ENCODE data around the gene CLEC1B. TPM values are rescaled to one million over a fixed set of nuclear protein-coding genes. Genes with fewer than 3 reads are reported as not detected.
"Not testable (repeated sequence)": the region's sequence is repeated elsewhere in the genome, so short reads cannot be mapped to it uniquely, and the experiment has no call there.

Gene CLEC1B
- total and polyA plus RNA-seq, 4 donors = 0.57 to 2.2 (median 1.5) TPM; not detected in 1

DNA sequence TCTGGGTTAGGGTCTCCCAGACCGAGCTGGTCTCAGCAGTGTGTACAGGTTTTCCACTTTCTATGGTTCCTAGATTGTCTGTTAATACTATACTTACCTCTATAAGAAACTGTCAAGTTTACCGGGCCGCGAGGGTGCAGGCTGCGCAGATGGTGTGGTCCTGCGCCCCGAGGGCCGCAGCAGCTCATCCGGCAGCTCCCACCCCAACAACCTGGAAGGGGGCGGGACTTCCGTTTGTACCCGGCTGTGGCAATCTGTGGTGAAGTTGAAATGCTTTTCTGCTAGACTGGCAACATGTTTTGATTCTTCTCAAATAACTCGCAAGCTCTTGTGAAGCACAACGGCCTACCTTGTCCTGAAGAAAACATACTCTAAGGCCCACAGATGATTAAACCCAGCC is 31.5 kb upstream of the CLEC1B start, which contains the start of gene CLEC9A:
TSS of gene CLEC9A (plus strand) at position 237 of the 400 bp plus-strand sequence. CDS start 22,006 bp downstream, outside the sequence.
- no peaks in the 10 kb centered on the region for H3K9me3 ChIP-seq (ENCODE audit: control insufficient read depth in 4 of 4, insufficient read depth in 3 of 4, low read length in 3 of 4)
- whole genome bisulfite sequencing, 2 donors = 76 to 92% methylated on average over 14 of the region's 14 CpGs
- no peaks in the 10 kb centered on the region for H3K4me1 ChIP-seq (ENCODE audit: control insufficient read depth in 5 of 5, insufficient read depth in 5 of 5, low read length in 5 of 5)
- ATAC-seq (ENCODE audit: insufficient read depth, low FRiP score) (no peak), DNase-seq (no peak)
- no peak within 1 kb of the TSS for H3K27ac ChIP-seq (ENCODE audit: low read depth in 1 of 2, low read length in 1 of 2)
- TF ChIP-seq, protein P1, sequence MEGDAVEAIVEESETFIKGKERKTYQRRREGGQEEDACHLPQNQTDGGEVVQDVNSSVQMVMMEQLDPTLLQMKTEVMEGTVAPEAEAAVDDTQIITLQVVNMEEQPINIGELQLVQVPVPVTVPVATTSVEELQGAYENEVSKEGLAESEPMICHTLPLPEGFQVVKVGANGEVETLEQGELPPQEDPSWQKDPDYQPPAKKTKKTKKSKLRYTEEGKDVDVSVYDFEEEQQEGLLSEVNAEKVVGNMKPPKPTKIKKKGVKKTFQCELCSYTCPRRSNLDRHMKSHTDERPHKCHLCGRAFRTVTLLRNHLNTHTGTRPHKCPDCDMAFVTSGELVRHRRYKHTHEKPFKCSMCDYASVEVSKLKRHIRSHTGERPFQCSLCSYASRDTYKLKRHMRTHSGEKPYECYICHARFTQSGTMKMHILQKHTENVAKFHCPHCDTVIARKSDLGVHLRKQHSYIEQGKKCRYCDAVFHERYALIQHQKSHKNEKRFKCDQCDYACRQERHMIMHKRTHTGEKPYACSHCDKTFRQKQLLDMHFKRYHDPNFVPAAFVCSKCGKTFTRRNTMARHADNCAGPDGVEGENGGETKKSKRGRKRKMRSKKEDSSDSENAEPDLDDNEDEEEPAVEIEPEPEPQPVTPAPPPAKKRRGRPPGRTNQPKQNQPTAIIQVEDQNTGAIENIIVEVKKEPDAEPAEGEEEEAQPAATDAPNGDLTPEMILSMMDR (IDR thresholded peaks at IDR 0.05; ENCODE audit: control extremely low read depth, extremely low read depth) = no peak
- no peak within 1 kb of the TSS for H3K4me3 ChIP-seq
- no peaks in the 10 kb centered on the region for H3K27me3 ChIP-seq (ENCODE audit: control insufficient read depth in 3 of 3, insufficient read depth in 3 of 3, low read length in 2 of 3)
- H3K36me3 ChIP-seq (ENCODE audit: control insufficient read depth in 4 of 4, insufficient read depth in 4 of 4, low read length in 4 of 4) = no peaks in the 10 kb centered on the region
- H3K9ac ChIP-seq (ENCODE audit: insufficient read depth in 1 of 2, low read length in 2 of 2) = no peak within 1 kb of the TSS

DNA sequence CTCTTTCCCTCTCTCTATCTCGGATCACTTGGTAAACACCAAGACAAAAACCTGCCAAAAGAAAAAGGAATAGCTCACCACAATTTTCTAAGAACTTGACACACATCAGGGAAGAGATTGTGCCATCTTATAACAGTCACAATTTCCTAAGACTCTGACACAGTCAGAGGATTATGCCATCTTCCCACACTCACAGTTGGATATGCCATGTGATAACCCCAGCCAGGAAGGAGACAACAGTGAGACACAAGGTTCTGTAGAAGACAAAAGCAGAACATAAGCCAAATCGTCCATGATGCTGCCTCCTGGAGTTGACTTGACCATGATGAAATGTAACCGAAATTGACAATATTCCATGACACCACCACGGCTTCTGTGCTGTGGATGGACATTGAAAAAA is 28.8 kb upstream of the CLEC1B start:
- TF ChIP-seq, protein P1 (IDR thresholded peaks at IDR 0.05; ENCODE audit: control extremely low read depth, extremely low read depth) = no peak
- H3K36me3 ChIP-seq (ENCODE audit: control insufficient read depth in 4 of 4, insufficient read depth in 4 of 4, low read length in 4 of 4) = no peaks in the 10 kb centered on the region
- 24 to 49% methylated on average over 4 of the region's 4 CpGs for WGBS, 2 donors
- no peak overlapping the region for H3K4me3 ChIP-seq
- DNase-seq = peak in 1 of 3 donors; percentile 3
- peak; percentile 62 for ATAC-seq (ENCODE audit: insufficient read depth, low FRiP score)
- no peaks in the 10 kb centered on the region for H3K27me3 ChIP-seq (ENCODE audit: control insufficient read depth in 3 of 3, insufficient read depth in 3 of 3, low read length in 2 of 3)
- H3K4me1 ChIP-seq (ENCODE audit: control insufficient read depth in 5 of 5, insufficient read depth in 5 of 5, low read length in 5 of 5) = no peaks in the 10 kb centered on the region
- no peak overlapping the region for H3K27ac ChIP-seq (ENCODE audit: low read depth in 1 of 2, low read length in 1 of 2)
- no peaks in the 10 kb centered on the region for H3K9me3 ChIP-seq (ENCODE audit: control insufficient read depth in 4 of 4, insufficient read depth in 3 of 4, low read length in 3 of 4)
- H3K9ac ChIP-seq (ENCODE audit: insufficient read depth in 1 of 2, low read length in 2 of 2) = no peak overlapping the region

DNA sequence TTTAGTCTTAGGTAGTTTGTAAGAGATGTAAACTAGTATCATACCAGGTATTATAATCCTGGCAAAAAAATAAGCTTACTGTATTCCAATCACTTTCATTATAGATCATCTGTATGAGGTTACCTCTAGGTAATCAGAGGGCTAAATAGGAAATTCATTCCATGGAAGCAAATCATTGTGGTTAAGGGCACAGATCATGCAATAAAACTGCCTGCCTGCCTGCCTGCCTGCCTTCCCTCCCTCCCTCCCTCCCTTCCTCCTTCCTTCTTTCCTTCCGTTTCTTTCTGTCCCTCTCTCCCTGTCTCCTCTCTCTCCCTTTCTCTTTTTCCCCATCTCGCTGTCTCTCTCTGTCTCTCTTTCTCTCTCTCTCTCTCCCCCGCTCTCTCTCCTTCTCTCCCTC is 28.4 kb upstream of the CLEC1B start:
- Histone ChIP-seq H3K4me3 (no peak overlapping the region), H3K4me1 (ENCODE audit: control insufficient read depth in 5 of 5, insufficient read depth in 5 of 5, low read length in 5 of 5) (no peaks in the 10 kb centered on the region), H3K9me3 (ENCODE audit: control insufficient read depth in 4 of 4, insufficient read depth in 3 of 4, low read length in 3 of 4) (no peaks in the 10 kb centered on the region), H3K27me3 (ENCODE audit: control insufficient read depth in 3 of 3, insufficient read depth in 3 of 3, low read length in 2 of 3) (no peaks in the 10 kb centered on the region), H3K9ac (ENCODE audit: insufficient read depth in 1 of 2, low read length in 2 of 2) (no peak overlapping the region), H3K27ac (ENCODE audit: low read depth in 1 of 2, low read length in 1 of 2) (no peak overlapping the region), H3K36me3 (ENCODE audit: control insufficient read depth in 4 of 4, insufficient read depth in 4 of 4, low read length in 4 of 4) (no peaks in the 10 kb centered on the region)
- DNase-seq (no peak), ATAC-seq (ENCODE audit: insufficient read depth, low FRiP score) (no peak)
- TF ChIP-seq, protein P1 (IDR thresholded peaks at IDR 0.05; ENCODE audit: control extremely low read depth, extremely low read depth) = no peak
- WGBS, 2 donors = 33 to 65% methylated on average over 3 of the region's 3 CpGs

DNA sequence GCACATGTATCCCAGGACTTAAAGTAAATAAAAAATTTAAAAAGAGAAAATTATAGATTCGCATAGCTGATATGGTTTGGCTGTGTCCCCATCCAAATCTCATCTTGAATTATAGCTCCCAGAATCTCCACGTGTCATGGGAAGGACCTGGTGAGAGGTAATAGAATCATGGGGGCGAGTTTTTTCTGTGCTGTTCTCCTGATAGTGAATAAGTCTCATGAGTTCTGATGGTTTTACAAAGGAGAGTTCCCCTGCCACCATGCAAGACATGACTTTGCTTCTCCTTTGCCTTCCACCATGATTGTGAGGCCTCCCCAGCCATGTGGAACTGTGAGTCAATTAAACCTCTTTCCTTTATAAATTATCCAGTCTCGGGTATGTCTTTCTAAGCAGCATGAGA is 27.7 kb upstream of the CLEC1B start:
- H3K36me3 ChIP-seq (ENCODE audit: control insufficient read depth in 4 of 4, insufficient read depth in 4 of 4, low read length in 4 of 4); H3K9me3 ChIP-seq (ENCODE audit: control insufficient read depth in 4 of 4, insufficient read depth in 3 of 4, low read length in 3 of 4); H3K9ac ChIP-seq (ENCODE audit: insufficient read depth in 1 of 2, low read length in 2 of 2); H3K27me3 ChIP-seq (ENCODE audit: control insufficient read depth in 3 of 3, insufficient read depth in 3 of 3, low read length in 2 of 3); H3K4me3 ChIP-seq; H3K4me1 ChIP-seq (ENCODE audit: control insufficient read depth in 5 of 5, insufficient read depth in 5 of 5, low read length in 5 of 5); ATAC-seq (ENCODE audit: insufficient read depth, low FRiP score); H3K27ac ChIP-seq (ENCODE audit: low read depth in 1 of 2, low read length in 1 of 2); DNase-seq: not testable (repeated sequence)
- WGBS, 2 donors = 85 to 93% methylated on average over 4 of the region's 4 CpGs
